Breast epithelium (tissue), 4 donors: Measurements from ENCODE around the gene CLEC3A. TPM values are rescaled to one million over a fixed set of nuclear protein-coding genes. Genes with fewer than 3 reads are reported as not detected.

Experiments used
- DNase-seq, 2 donors: peaks; one replicate each; pipeline ENCODE4 v3.0.0-alpha.2; 2019; ENCODE audit warnings: low spot score in 2 of 2
- H3K27ac ChIP-seq, 2 donors: fragments of 200-600 bp; sonication (generic) in 1 of 2; one replicate each; pipeline ENCODE4 v1.5.1; 2016 to 2019; ENCODE audit warnings: mild to moderate bottlenecking in 1 of 2
- H3K27me3 ChIP-seq, 2 donors: fragments of 200-600 bp; sonication (generic) in 1 of 2; one replicate each; pipeline versions ENCODE4 v1.5.1 to v1.6.0; 2017 to 2019; ENCODE audit warnings: control low read depth in 1 of 2, mild to moderate bottlenecking in 1 of 2
- H3K36me3 ChIP-seq: fragments of 200-600 bp; one replicate; pipeline ENCODE4 v1.5.1; 2019
- H3K4me1 ChIP-seq, 2 donors: fragments of 200-600 bp; sonication (generic); one replicate each; pipeline ENCODE4 v1.5.1; 2016 to 2019; ENCODE audit warnings: control low read depth in 1 of 2
- H3K4me3 ChIP-seq, 3 donors: fragments of 200-600 bp; sonication (generic); 1 replicate in 2 of 3; 2 replicates in 1 of 3; pipeline ENCODE4 v1.5.1; 2016 to 2019; ENCODE audit warnings: mild to moderate bottlenecking in 3 of 3, moderate library complexity in 2 of 3
- H3K9me3 ChIP-seq, 2 donors: fragments of 200-600 bp; sonication (generic) in 1 of 2; one replicate each; pipeline ENCODE4 v1.5.1; 2016 to 2019; ENCODE audit warnings: control low read depth in 1 of 2
- CTCF ChIP-seq, 3 donors: fragments of 450-650 bp; IDR thresholded peaks; one replicate each; pipeline ENCODE4 v1.5.1; 2016 to 2017; ENCODE audit warnings: antibody characterized with exemption in 3 of 3, mild to moderate bottlenecking in 3 of 3, moderate library complexity in 3 of 3
- POLR2A ChIP-seq: fragments of 450-650 bp; IDR thresholded peaks from one replicate; pipeline ENCODE4 v1.6.1; 2016; ENCODE audit warnings: antibody characterized with exemption, mild to moderate bottlenecking, moderate library complexity
- POLR2AphosphoS5 ChIP-seq, 3 donors: sonication (generic); formaldehyde crosslinking; IDR thresholded peaks; one replicate each; pipeline ENCODE4 v1.6.1; 2017; ENCODE audit warnings: antibody characterized with exemption in 3 of 3
- intact Hi-C: fragments of 100-400 bp; cut with DNase I; formaldehyde crosslinking; loops from one replicate; pipeline ENCODE4 v1.15.1; 2023; ENCODE audit warnings: low total_unique reads
- total RNA-seq, 3 donors: library from RNA; depleted of rRNA; stranded (reverse); fragments of >200 nt; gene quantifications; one replicate each; pipeline ENCODE4 v1.1.0, GENCODE V29; 2016

Gene CLEC3A
- total RNA-seq, 3 donors from 2014 or later: 0.66 TPM; not detected in 2

GRCh38 chr16:78060809-78061208, 38.5 kb downstream of the CLEC3A start:
- H3K4me3 ChIP-seq: no peak overlapping the region
- H3K27ac ChIP-seq: no peak overlapping the region
- H3K27me3 ChIP-seq: no peaks in the 10 kb centered on the region
- H3K9me3 ChIP-seq: no peaks in the 10 kb centered on the region
- no peaks in the 10 kb centered on the region for H3K36me3 ChIP-seq
- intact Hi-C loops: no loop called here
- no peaks in the 10 kb centered on the region for H3K4me1 ChIP-seq
- DNase-seq: no peak
- no peak for TF ChIP-seq POLR2AphosphoS5 (IDR thresholded peaks at IDR 0.05)
- TF ChIP-seq CTCF (IDR thresholded peaks at IDR 0.05): no peak
- TF ChIP-seq POLR2A: no peak

GRCh38 chr16:78065319-78065718, 43.0 kb downstream of the CLEC3A start:
- Histone ChIP-seq H3K27me3 (no peaks in the 10 kb centered on the region), H3K36me3 (no peaks in the 10 kb centered on the region), H3K4me3 (no peak overlapping the region), H3K4me1 (no peaks in the 10 kb centered on the region), H3K27ac (no peak overlapping the region), H3K9me3 (no peaks in the 10 kb centered on the region)
- no peak for TF ChIP-seq POLR2A
- no peak for TF ChIP-seq CTCF (IDR thresholded peaks at IDR 0.05)
- no peak for TF ChIP-seq POLR2AphosphoS5 (IDR thresholded peaks at IDR 0.05)
- no peak for DNase-seq
- intact Hi-C loops: no loop called here

- H3K9me3 ChIP-seq: no peaks in the 10 kb centered on the region
- H3K27ac ChIP-seq: no peak overlapping the region
- TF ChIP-seq POLR2A (no peak), POLR2AphosphoS5 (IDR thresholded peaks at IDR 0.05) (no peak), CTCF (IDR thresholded peaks at IDR 0.05) (no peak)
- H3K4me3 ChIP-seq: no peak overlapping the region
- DNase-seq: no peak
- intact Hi-C loops: no loop called here
- no peaks in the 10 kb centered on the region for H3K4me1 ChIP-seq
- H3K36me3 ChIP-seq: no peaks in the 10 kb centered on the region
- no peaks in the 10 kb centered on the region for H3K27me3 ChIP-seq
These were observed 47.6 kb downstream of the CLEC3A start for GRCh38 chr16:78069913-78070312.

- H3K27me3 ChIP-seq: no peaks in the 10 kb centered on the region
- no peak overlapping the region for H3K4me3 ChIP-seq
- TF ChIP-seq POLR2A (no peak), POLR2AphosphoS5 (IDR thresholded peaks at IDR 0.05) (no peak), CTCF (IDR thresholded peaks at IDR 0.05) (no peak)
- intact Hi-C loops: no loop called here
- H3K4me1 ChIP-seq: no peaks in the 10 kb centered on the region
- DNase-seq: no peak
- no peaks in the 10 kb centered on the region for H3K36me3 ChIP-seq
- no peak overlapping the region for H3K27ac ChIP-seq
- H3K9me3 ChIP-seq: peaks cover 0 to 3% of the 10 kb centered on the region in 2 donors
These were observed 49.9 kb downstream of the CLEC3A start for GRCh38 chr16:78072275-78072674.

- H3K27ac ChIP-seq: no peak overlapping the region
- intact Hi-C loops: no loop called here
- no peak for DNase-seq
- H3K36me3 ChIP-seq: no peaks in the 10 kb centered on the region
- no peak overlapping the region for H3K4me3 ChIP-seq
- no peaks in the 10 kb centered on the region for H3K27me3 ChIP-seq
- TF ChIP-seq CTCF (IDR thresholded peaks at IDR 0.05) (no peak), POLR2A (no peak), POLR2AphosphoS5 (IDR thresholded peaks at IDR 0.05) (no peak)
- peaks cover 0 to 3% of the 10 kb centered on the region in 2 donors for H3K9me3 ChIP-seq
- no peaks in the 10 kb centered on the region for H3K4me1 ChIP-seq
These were observed 53.5 kb downstream of the CLEC3A start for GRCh38 chr16:78075800-78076199.
